KBM-7 (cell line): ENCODE results near the gene KCNF1.

ENCODE experiments used
- DNase-seq: peaks from one replicate; pipeline ENCODE4 v3.0.0-alpha.2; 2015
- in situ Hi-C: fragments of 300-500 bp; cut with MboI; formaldehyde crosslinking; loops from 2 replicates; pipeline ENCODE4 v1.14.3; 2020; ENCODE audit warnings: low sequenced_read_pairs, low pct_unique_long_range_greater_than_20kb, mixed read lengths

KCNF1 gene, protein sequence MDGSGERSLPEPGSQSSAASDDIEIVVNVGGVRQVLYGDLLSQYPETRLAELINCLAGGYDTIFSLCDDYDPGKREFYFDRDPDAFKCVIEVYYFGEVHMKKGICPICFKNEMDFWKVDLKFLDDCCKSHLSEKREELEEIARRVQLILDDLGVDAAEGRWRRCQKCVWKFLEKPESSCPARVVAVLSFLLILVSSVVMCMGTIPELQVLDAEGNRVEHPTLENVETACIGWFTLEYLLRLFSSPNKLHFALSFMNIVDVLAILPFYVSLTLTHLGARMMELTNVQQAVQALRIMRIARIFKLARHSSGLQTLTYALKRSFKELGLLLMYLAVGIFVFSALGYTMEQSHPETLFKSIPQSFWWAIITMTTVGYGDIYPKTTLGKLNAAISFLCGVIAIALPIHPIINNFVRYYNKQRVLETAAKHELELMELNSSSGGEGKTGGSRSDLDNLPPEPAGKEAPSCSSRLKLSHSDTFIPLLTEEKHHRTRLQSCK

DNA sequence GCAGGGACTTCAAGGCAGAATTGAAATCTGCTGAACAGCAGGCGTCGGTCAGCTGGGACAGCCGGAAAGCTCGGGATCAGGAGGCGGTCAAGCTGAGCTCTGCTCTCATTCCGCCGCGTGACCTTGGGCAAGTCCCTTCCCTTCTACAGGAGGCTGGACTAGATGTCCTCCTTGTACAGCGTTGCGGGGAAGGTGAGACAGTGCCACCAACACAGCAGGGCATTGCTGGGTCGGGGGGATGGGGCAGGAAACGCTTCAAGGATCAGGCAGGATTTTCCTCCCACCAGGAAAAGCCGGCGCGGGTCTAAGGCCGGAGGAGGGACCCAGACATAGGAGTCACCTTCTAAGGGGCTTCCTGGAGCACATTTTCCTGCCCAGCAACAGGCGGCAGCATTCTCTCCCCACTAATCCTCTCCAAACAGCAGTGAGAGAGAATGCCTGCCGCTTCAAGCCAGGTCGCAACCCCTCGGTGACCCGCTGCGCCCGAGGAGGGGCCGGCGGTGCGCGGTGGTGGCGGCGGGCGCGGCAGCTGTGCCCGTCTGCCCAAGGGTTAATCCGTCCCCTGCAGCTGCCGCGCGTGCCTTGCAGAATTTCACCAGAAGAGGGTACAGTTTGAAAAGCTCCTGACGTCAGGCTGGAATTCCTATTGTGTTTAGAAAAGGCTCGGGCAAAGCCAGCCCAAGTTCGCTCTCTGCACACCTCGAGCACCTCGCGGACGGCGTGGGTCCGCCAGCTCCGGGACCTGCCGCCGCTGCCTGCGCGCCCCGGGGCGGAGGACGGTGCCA lies at the start of gene KCNF1:
Gene KCNF1 (plus strand): TSS at position 644 of the 785 bp plus-strand sequence. CDS start 493 bp downstream, outside the sequence.
- in situ Hi-C loops: no loop called here
- no peak for DNase-seq

DNA sequence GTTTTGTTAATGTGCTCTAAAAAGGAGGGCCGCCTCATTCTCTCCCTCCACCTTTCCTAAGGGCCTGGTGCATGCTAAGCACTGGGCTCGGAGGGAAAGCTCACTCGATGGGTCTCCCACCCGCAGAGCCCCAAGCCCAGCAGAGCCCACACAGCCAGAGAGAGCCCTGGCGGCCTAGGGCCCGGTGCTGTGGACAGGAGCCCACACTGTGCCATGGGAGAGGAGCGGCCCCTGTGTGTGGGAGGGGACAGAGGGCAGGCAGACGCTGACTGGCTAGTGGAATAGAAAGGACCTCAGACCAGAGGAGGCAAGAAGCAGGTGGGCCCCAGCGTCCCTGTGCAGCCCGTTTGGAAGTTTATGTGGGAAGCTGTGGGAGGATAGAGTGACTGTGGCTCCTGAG lies 49.4 kb upstream of the KCNF1 start:
- DNase-seq: no peak
- in situ Hi-C loops: no loop called here

DNA sequence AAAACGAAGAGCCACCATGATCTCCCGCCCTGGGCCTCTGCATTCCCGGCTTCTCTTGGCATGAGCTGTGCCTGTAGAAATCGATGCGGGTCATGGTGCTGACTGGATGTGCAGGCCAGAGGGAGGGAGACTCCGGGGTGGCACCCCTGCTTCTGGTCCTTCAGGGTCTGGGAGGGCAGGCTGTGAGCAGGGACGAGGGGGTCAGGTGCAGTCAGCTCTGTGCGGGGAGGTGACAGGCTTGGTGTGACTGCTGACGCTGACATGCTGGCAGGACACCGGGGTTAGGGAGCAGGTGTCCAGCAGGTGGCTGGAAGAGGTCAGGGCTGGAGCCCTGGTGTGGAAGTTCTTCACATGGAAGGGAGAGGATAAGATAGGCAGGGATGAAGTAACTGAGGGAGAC lies 48.7 kb upstream of the KCNF1 start:
- DNase-seq: no peak
- in situ Hi-C loops: no loop called here

DNA sequence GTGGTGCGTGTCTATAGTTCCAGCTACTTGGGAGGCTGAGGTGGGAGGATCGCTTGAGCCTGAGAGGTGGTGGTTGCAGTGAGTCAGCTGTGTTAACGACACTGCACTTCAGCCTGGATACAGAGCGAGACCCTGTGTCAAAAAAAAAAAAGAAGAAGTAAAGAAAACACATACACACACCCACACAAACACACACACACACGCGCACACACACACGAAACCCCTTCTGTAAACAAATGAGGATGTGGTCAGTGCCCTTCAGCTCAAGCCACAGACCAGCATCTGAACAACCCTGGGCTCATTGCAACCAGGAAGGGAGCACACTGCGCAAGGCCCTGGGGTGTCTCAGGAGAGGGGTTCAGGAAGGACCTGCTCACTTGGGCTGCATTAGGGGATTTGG lies 47.9 kb upstream of the KCNF1 start:
- peak; percentile 59 for DNase-seq
- in situ Hi-C loops: no loop called here

DNA sequence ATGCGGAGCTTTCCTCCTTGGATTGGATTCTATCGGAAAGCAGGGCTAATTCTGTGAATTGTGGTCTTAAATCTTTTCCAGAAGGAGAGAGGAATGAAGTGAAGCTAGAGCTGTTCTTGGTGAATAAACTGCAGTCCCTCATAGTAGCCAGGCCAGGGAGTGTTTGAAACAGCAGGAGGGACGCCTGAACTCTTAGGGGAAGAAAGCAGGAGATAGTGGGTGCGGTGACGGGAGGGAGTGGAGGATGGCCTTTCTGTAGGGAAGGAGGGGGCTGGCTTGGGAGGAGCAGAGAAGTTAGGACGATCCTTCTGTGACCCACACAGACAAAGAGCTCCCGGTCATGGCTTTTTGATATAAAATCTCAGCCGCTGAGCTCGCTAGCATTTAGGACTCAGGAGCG lies 47.5 kb upstream of the KCNF1 start:
- DNase-seq: no peak
- in situ Hi-C loops: no loop called here

DNA sequence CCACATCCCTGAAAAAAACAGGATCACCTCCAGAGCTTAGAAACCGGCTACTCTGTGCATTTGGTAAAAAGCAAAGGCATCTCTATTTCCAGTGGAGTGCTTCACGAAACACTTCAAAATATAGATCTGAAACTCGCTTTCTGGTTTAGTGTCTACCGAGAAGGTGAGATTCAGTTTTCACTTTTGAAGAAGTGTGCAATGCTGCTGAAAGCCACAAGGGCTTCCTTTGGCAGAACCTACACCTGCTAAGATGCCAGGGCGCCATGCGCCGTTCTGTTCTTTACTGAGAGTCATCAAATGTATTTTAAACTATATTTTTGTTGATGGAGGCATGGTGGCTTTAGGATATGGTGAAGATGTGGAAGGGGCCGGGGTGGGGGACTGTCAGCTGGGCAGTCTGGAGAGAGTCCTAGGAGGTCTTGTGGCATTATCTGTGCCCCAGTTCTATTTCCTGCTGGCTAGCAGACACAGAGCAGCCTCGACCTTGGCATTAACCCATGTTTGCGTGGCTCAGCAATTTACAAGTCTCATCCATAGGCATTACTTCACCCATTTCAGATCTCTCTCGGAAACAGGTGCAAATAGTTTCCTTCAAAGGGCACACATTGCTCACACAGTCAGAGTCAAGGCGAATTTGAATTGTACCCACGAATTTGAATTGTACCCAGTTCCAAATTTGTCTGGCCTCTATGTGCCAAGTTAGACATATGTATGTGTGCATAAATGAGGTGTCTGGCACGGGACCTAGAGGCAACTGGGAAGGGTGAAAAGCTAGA lies 46.7 kb upstream of the KCNF1 start:
- DNase-seq: no peak
- in situ Hi-C loops: no loop called here

DNA sequence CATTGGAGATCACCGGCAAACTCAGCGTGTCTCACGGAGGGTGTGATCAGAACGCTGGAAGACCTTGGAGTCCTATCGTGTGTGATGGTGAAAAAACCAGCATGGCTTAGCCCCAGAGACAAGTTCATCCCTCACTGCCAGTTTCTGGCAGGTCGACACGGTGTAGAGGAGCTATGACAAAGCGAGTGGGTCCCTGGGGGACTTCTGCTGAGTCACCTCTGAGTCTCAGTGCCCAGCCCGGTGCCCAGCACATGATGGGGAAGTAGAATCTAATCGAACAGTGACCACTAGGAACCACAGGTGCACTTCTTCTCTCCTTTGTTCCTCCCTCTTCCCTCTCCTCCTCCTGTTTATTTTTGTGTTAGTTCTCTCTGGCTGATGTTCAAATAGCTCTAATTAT lies 45.9 kb upstream of the KCNF1 start:
- in situ Hi-C loops: no loop called here
- no peak for DNase-seq

DNA sequence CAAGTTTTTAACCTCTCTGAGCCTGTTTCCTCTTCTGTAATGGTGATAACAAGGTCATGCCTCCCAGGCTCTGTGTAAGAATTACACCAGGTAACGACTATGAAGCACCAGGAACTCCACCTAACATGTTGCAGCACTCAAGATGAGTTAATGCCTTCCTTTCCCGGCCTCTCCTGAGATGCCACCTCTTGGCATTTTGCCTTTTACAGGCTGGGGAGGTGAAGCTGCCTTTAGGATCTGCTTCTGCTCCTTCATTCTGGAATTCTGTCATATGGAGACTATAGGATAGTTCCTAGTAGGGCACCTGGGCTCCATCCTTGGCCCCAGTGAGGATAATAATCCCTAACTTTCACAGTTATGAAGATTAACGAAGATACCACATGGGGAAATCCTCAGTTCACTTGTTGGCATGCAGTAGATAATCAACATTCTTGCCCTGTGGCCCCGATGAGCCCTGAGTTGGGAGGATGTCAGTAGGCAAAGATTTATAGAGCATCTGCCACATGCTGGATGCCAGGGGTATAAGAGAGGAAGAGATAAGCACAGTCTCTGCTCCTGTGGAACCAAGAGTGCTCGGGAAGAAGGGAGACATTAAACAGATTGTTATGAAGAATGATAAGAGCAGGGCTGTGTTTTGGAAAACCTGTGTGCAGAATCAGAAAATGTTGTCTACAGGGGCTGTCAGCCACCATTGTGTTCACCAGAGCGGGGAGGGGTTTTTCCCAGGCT lies 43.9 kb upstream of the KCNF1 start:
- in situ Hi-C loops: no loop called here
- DNase-seq: no peak

DNA sequence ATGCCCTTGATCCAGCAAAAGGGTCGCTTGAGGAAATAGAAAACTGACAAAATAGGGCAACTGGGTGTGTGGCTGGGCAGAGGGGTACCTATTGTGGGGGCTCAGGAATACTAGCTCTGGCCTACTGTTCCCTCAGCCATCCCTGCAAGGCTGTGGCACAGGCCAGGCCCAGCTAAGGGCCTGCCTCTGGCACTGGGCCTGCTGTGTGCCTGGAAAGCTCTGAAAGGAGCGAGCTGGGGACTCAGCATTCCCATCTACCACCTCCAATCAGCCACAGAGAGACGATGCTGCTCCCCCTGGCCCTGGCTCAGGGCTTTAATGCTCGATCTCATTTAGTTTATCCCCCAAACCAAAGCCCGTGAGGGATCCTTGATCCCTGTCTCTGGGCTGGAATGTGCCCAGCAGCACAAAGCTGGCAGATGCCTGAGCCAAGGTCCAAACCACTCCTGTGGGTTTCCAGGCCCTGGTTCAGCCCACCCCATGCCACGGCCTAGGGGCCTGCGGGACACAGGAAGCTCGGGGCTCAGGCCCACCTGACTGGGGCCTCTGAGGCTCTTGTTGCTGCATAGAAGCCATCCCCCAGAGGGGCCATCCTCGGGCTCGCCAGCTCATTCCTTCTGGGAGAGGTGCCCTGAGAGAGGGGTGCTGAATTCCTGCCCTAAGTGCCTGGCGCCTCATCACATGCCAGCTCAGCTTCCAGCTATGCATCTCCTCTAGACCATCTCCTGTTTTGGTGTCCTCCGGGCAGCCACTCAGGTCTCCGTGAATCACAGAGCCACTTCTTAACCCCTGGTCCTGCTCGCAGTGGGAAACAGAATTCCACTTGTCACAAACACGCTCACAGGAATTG lies 43.0 kb upstream of the KCNF1 start:
- in situ Hi-C loops: no loop called here
- no peak for DNase-seq

DNA sequence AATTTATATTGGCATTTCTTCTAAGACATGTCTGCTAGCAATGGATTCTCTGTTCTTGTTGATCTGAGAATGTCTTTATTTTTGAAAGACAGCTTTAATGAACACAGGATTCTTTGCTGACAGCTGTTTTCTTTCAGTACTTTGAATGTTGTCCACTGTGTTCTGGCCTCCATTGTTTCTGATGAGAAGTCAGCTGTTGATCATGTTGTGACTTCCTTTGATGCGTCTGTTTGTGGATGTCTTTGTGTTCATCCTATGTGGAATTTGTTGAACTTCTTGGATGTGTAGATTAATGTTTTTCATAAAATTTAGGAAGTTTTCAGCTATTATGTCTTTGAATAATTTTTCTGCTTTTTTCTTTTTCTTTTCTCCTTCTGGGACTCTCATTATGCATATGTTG lies 39.8 kb upstream of the KCNF1 start:
- in situ Hi-C loops: no loop called here
- no peak for DNase-seq

DNA sequence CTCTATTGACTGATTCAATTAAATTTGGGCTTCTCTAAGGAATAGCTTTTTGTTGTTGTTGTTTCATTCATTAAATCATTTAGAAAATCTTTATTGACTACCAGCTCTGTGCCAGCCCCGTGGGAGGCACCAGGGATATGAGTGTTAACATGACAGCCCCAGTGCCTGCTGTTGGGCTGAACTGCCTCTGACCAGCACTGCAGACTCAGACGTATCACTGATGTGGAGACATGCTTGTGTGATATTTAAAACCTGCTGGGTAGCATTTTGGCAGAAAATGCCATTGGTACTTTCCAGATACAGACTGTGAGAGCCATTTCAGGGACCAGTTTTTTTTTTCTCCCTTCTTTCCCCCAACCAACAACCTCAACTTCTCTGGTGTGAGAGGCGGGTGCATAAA lies 38.6 kb upstream of the KCNF1 start:
- DNase-seq: no peak
- in situ Hi-C loops: no loop called here

DNA sequence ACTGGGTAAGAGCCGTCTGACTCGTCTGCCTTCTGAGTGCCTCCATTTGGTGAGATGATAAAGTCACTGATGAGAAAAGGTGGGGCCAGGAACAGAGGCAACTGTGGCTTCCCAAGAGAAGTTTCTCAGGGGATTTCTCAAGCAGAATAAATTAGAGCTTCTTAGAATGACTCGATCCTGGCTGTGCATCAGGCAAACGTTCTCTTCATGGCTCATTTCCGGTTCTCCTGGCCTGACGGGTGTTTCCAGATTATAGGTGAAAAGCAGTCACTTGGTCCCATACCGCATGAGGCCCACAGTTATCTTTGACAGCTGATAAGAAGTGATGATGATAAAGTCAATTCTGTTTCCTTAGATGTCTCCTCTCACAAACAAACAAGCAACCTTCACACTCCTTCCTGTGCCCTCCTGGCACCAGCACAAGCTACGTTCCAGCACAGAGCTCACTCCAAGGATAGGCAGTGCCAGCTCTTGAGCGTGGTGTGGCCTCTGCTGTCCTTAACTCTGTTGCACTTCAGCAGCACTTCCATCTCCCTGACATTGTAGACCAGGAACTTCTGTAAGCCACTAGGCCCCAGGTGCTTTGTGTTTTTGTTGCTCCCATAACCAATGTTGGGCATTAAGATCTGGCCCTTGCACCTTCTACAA lies 37.8 kb upstream of the KCNF1 start:
- in situ Hi-C loops: no loop called here
- DNase-seq: no peak

DNA sequence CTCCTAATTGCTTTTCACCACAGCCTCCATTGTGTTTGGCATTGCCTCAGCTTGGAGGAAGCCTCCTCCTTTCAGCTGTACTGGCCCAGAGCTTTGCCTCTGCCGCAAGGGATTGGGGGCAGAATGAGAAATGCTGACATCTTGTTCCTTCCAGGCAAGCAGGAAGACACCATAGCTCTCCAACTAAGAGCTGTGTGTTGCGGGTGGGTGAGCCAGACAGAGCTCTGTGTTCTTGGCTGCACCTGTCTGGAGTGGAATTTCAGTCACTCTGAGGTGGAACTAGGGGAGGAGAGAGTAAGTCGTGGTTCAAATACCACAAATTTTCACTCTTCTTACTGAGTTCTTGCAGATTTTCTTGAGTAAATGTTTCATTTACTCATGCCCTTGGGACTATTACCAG lies 36.6 kb upstream of the KCNF1 start:
- in situ Hi-C loops: no loop called here
- DNase-seq: no peak

DNA sequence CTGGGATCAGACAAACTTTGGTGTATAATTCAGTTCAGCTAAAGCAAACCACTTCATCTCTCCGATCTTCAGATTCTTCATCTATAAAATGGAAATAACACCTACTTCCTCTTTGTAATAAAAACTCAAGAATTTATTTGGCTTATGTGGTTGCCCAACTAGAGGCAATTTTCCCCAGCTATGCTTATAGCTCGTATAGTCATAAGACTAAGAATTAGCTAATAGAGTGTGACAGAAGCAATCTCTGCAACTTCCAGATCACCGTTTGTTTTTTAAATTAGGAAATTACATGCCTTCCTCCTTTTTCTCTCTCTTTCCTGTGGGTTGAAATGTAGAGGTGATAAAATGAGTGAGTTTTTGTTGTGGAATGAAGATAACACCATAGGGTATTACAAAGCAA lies 35.3 kb upstream of the KCNF1 start:
- in situ Hi-C loops: no loop called here
- no peak for DNase-seq

DNA sequence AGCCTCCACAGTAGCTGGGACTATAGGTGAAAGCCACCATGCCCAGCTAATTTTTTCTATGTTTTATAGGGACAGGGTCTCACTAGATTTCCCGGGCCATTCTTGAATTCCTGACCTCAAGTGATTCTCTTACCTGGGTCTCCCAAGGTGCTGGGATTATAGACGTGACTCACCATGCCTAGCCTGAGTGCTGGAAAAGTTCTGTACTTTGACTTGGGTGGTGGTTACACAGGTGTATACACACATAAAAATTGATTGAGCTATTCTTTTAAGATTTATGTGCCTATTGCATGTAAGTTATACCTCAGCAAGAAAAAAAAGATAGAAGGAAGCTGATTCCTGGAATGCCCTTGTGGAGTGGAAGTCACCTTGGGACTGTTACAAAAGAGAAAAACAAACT lies 34.8 kb upstream of the KCNF1 start:
- in situ Hi-C loops: no loop called here
- no peak for DNase-seq

DNA sequence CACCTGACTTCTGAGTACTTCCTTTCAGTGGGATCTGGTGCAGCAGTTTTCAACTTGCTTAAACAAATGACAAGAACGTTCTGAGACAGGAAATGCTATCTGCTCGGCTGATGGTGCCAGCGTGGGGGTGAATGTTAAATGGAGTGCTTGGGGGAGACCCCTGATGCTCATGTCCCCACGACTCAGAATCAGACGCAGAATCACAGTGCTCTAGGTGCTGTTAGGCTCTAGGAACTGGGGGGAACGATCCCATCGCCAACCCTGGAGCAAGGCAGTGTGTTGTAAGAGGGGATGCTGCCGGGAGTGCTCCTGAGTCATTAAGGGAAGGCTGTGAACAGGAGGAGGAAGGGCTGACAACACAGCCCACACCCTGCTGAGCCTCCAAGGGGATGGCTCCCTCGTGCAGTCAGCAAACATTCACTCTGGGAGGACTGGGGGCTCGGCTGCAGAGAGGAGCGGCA lies 34.1 kb upstream of the KCNF1 start:
- in situ Hi-C loops: no loop called here
- DNase-seq: no peak

DNA sequence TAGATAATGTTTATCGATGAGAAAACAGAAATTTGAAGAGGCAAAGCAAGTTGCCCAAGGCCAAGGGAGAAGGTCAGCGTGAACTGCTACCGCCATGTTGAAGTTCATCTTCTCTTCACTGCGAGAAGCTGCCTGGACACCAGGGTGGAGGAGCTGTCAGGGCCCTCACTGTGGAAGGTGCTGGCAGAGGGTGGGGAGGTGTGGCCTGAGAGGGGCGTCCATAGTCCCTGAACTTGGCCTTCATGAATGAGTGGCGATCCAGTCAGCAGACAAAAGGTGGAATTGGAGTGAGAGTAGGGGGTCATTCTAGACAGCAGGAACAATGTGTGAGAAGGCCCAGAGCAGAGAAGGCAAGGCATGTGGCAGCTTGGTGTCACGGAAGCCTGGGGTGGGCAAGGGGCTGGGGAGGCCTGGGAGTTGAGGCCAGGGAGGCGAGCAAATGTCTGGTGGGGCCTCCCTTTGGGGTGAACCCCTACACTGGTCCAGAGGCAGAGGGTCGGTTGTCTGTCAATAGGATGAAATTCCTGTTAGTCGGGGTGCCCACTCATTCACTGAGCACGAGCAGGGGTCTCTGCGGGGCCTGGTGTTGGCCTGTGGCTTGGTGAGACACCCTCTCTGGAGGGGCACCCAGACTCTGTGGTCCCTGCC lies 33.3 kb upstream of the KCNF1 start:
- DNase-seq: no peak
- in situ Hi-C loops: no loop called here
